Measurements from ENCODE around the gene NHS.

NHS gene

GRCh38 chrX:17464194-17464593 is 89.2 kb downstream of the NHS start:
- Histone ChIP-seq H3K9ac (ENCODE audit: low read depth in 1 of 2, low read length in 2 of 2) (no peak overlapping the region), H3K4me3 (ENCODE audit: low read depth in 1 of 2, low read length in 2 of 2) (no peak overlapping the region), H3K27ac (ENCODE audit: low read depth, low read length) (no peak overlapping the region), H3K4me1 (ENCODE audit: control insufficient read depth in 1 of 2, insufficient read depth in 2 of 2, low read length in 2 of 2) (no peaks in the 10 kb centered on the region), H3K9me3 (ENCODE audit: control insufficient read depth in 1 of 2, low read length in 2 of 2) (no peaks in the 10 kb centered on the region), H3K27me3 (ENCODE audit: control insufficient read depth in 1 of 2, insufficient read depth in 2 of 2, low read length in 2 of 2) (no peaks in the 10 kb centered on the region), H3K36me3 (ENCODE audit: control insufficient read depth in 1 of 2, insufficient read depth in 2 of 2, low read length in 2 of 2) (no peaks in the 10 kb centered on the region)

- Histone ChIP-seq H3K27ac (ENCODE audit: low read depth, low read length) (no peak overlapping the region), H3K27me3 (ENCODE audit: control insufficient read depth in 1 of 2, insufficient read depth in 2 of 2, low read length in 2 of 2) (no peaks in the 10 kb centered on the region), H3K4me1 (ENCODE audit: control insufficient read depth in 1 of 2, insufficient read depth in 2 of 2, low read length in 2 of 2) (no peaks in the 10 kb centered on the region), H3K4me3 (ENCODE audit: low read depth in 1 of 2, low read length in 2 of 2) (no peak overlapping the region), H3K9ac (ENCODE audit: low read depth in 1 of 2, low read length in 2 of 2) (no peak overlapping the region), H3K36me3 (ENCODE audit: control insufficient read depth in 1 of 2, insufficient read depth in 2 of 2, low read length in 2 of 2) (no peaks in the 10 kb centered on the region), H3K9me3 (ENCODE audit: control insufficient read depth in 1 of 2, low read length in 2 of 2) (no peaks in the 10 kb centered on the region)
Measured at GRCh38 chrX:17465201-17465600, 90.2 kb downstream of the NHS start.

DNA sequence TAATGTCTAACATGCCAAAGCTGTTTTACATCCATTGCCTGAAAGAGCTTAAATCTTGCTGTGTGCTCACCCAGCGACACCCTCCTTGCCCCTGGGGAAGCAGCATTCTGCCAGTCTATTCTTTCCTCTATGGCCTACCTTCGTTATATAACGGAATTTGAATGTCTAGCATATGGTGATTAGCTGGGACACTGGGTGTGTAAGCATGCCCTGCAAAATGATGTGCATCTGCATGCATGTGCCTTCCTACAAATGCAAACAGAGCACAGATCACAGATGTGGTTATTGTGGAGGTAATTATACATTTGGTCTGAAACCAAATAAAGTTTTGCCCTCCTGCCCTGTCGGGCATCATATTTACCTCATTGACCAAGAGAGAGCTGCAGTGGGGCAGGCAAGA is 90.8 kb downstream of the NHS start:
- Histone ChIP-seq H3K27ac (ENCODE audit: low read depth, low read length) (no peak overlapping the region), H3K4me3 (ENCODE audit: low read depth in 1 of 2, low read length in 2 of 2) (no peak overlapping the region), H3K27me3 (ENCODE audit: control insufficient read depth in 1 of 2, insufficient read depth in 2 of 2, low read length in 2 of 2) (no peaks in the 10 kb centered on the region)

GRCh38 chrX:17470136-17470535 is 95.1 kb downstream of the NHS start:
- Histone ChIP-seq H3K27me3 (ENCODE audit: control insufficient read depth in 1 of 2, insufficient read depth in 2 of 2, low read length in 2 of 2) (no peaks in the 10 kb centered on the region), H3K9ac (ENCODE audit: low read depth in 1 of 2, low read length in 2 of 2) (no peak overlapping the region), H3K9me3 (ENCODE audit: control insufficient read depth in 1 of 2, low read length in 2 of 2) (no peaks in the 10 kb centered on the region), H3K4me1 (ENCODE audit: control insufficient read depth in 1 of 2, insufficient read depth in 2 of 2, low read length in 2 of 2) (peaks cover 0 to 4% of the 10 kb centered on the region in 2 donors), H3K4me3 (ENCODE audit: low read depth in 1 of 2, low read length in 2 of 2) (no peak overlapping the region), H3K27ac (ENCODE audit: low read depth, low read length) (no peak overlapping the region), H3K36me3 (ENCODE audit: control insufficient read depth in 1 of 2, insufficient read depth in 2 of 2, low read length in 2 of 2) (no peaks in the 10 kb centered on the region)

More for the DNA sequence above, 90.8 kb downstream of the NHS start:
- Histone ChIP-seq H3K9me3 (ENCODE audit: control insufficient read depth in 1 of 2, low read length in 2 of 2) (no peaks in the 10 kb centered on the region), H3K36me3 (ENCODE audit: control insufficient read depth in 1 of 2, insufficient read depth in 2 of 2, low read length in 2 of 2) (no peaks in the 10 kb centered on the region), H3K9ac (ENCODE audit: low read depth in 1 of 2, low read length in 2 of 2) (no peak overlapping the region), H3K4me1 (ENCODE audit: control insufficient read depth in 1 of 2, insufficient read depth in 2 of 2, low read length in 2 of 2) (no peaks in the 10 kb centered on the region)

DNA sequence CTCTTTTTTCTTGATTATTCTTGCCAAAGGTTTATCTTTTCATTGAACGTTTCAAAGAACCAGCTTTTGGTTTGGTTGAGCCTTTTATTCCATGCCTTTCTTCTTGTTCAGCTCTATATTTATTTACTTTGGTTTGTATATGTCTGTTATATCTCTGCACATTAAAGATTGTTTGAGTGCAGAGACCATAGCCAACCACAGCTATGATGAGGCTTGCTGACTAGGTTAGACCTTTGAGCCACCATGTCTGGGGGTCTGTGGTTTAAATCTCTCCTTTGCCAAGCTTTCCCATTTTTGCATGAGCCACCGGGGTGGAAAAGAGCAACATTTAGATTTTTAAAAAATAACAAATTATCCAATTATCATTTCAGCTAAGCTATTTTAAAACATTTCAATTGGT is 96.1 kb downstream of the NHS start:
- no peaks in the 10 kb centered on the region for H3K27me3 ChIP-seq (ENCODE audit: control insufficient read depth in 1 of 2, insufficient read depth in 2 of 2, low read length in 2 of 2)
- H3K4me1 ChIP-seq (ENCODE audit: control insufficient read depth in 1 of 2, insufficient read depth in 2 of 2, low read length in 2 of 2) = peaks cover 0 to 4% of the 10 kb centered on the region in 2 donors
- no peak overlapping the region for H3K27ac ChIP-seq (ENCODE audit: low read depth, low read length)
- no peaks in the 10 kb centered on the region for H3K36me3 ChIP-seq (ENCODE audit: control insufficient read depth in 1 of 2, insufficient read depth in 2 of 2, low read length in 2 of 2)
- no peak overlapping the region for H3K9ac ChIP-seq (ENCODE audit: low read depth in 1 of 2, low read length in 2 of 2)
- H3K9me3 ChIP-seq (ENCODE audit: control insufficient read depth in 1 of 2, low read length in 2 of 2) = no peaks in the 10 kb centered on the region
- H3K4me3 ChIP-seq (ENCODE audit: low read depth in 1 of 2, low read length in 2 of 2) = no peak overlapping the region

- H3K27me3 ChIP-seq (ENCODE audit: control insufficient read depth in 1 of 2, insufficient read depth in 2 of 2, low read length in 2 of 2) = no peaks in the 10 kb centered on the region
- no peak overlapping the region for H3K27ac ChIP-seq (ENCODE audit: low read depth, low read length)
- no peaks in the 10 kb centered on the region for H3K9me3 ChIP-seq (ENCODE audit: control insufficient read depth in 1 of 2, low read length in 2 of 2)
- H3K4me1 ChIP-seq (ENCODE audit: control insufficient read depth in 1 of 2, insufficient read depth in 2 of 2, low read length in 2 of 2) = peaks cover 0 to 4% of the 10 kb centered on the region in 2 donors
- H3K9ac ChIP-seq (ENCODE audit: low read depth in 1 of 2, low read length in 2 of 2) = no peak overlapping the region
- H3K4me3 ChIP-seq (ENCODE audit: low read depth in 1 of 2, low read length in 2 of 2) = no peak overlapping the region
- H3K36me3 ChIP-seq (ENCODE audit: control insufficient read depth in 1 of 2, insufficient read depth in 2 of 2, low read length in 2 of 2) = no peaks in the 10 kb centered on the region
Measured at GRCh38 chrX:17471861-17472260, 96.9 kb downstream of the NHS start.

DNA sequence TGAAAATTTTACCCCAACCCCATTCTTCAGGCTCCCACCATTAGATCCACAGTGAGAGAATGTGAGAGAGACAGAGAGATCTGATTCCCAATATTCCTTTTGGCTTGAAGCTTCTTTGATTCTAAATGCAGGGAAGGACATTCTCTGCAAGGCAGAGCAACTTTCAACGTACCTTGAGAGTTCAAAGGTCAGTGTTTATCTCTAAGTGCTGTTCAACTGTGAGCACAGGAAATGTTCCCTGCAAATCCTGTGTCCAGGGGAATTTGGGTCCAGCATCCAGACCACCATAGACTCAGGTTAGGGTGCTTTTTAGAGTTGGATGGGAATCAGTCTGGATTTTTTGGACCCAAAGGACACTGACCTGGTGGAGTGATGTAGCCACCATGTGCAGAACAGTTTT is 97.4 kb downstream of the NHS start:
- Histone ChIP-seq H3K4me3 (ENCODE audit: low read depth in 1 of 2, low read length in 2 of 2) (no peak overlapping the region), H3K4me1 (ENCODE audit: control insufficient read depth in 1 of 2, insufficient read depth in 2 of 2, low read length in 2 of 2) (peaks cover 0 to 4% of the 10 kb centered on the region in 2 donors), H3K27me3 (ENCODE audit: control insufficient read depth in 1 of 2, insufficient read depth in 2 of 2, low read length in 2 of 2) (no peaks in the 10 kb centered on the region), H3K9ac (ENCODE audit: low read depth in 1 of 2, low read length in 2 of 2) (no peak overlapping the region), H3K9me3 (ENCODE audit: control insufficient read depth in 1 of 2, low read length in 2 of 2) (no peaks in the 10 kb centered on the region), H3K27ac (ENCODE audit: low read depth, low read length) (no peak overlapping the region), H3K36me3 (ENCODE audit: control insufficient read depth in 1 of 2, insufficient read depth in 2 of 2, low read length in 2 of 2) (no peaks in the 10 kb centered on the region)

- H3K9ac ChIP-seq (ENCODE audit: low read depth in 1 of 2, low read length in 2 of 2) = no peak overlapping the region
- H3K4me3 ChIP-seq (ENCODE audit: low read depth in 1 of 2, low read length in 2 of 2) = no peak overlapping the region
- H3K4me1 ChIP-seq (ENCODE audit: control insufficient read depth in 1 of 2, insufficient read depth in 2 of 2, low read length in 2 of 2) = peaks cover 0 to 4% of the 10 kb centered on the region in 2 donors
- H3K9me3 ChIP-seq (ENCODE audit: control insufficient read depth in 1 of 2, low read length in 2 of 2) = no peaks in the 10 kb centered on the region
- H3K36me3 ChIP-seq (ENCODE audit: control insufficient read depth in 1 of 2, insufficient read depth in 2 of 2, low read length in 2 of 2) = no peaks in the 10 kb centered on the region
- H3K27ac ChIP-seq (ENCODE audit: low read depth, low read length) = no peak overlapping the region
- H3K27me3 ChIP-seq (ENCODE audit: control insufficient read depth in 1 of 2, insufficient read depth in 2 of 2, low read length in 2 of 2) = no peaks in the 10 kb centered on the region
Measured at GRCh38 chrX:17473021-17473420, 98.0 kb downstream of the NHS start.

DNA sequence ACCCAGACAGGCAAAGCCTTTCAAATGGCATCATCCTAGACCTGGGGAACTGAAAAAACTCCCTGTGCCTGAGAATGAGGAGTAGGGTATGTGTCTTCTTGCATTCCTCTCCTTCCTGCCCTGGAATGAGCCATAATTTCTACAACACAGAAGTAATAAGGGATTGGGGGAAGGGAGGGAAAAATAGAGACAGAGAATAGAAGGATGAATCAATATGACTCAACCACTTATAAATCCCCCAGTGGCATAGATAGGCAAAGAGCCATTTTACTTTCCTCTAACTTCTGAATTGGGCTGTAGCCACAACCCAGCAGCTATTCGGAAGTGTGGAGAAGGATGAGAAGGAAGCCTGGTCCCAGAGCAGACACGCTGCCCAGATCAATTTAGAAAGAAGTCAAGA is 99.9 kb downstream of the NHS start:
- Histone ChIP-seq H3K9me3 (ENCODE audit: control insufficient read depth in 1 of 2, low read length in 2 of 2) (no peaks in the 10 kb centered on the region), H3K4me1 (ENCODE audit: control insufficient read depth in 1 of 2, insufficient read depth in 2 of 2, low read length in 2 of 2) (peaks cover 0 to 4% of the 10 kb centered on the region in 2 donors), H3K9ac (ENCODE audit: low read depth in 1 of 2, low read length in 2 of 2) (no peak overlapping the region), H3K4me3 (ENCODE audit: low read depth in 1 of 2, low read length in 2 of 2) (no peak overlapping the region), H3K27me3 (ENCODE audit: control insufficient read depth in 1 of 2, insufficient read depth in 2 of 2, low read length in 2 of 2) (no peaks in the 10 kb centered on the region), H3K36me3 (ENCODE audit: control insufficient read depth in 1 of 2, insufficient read depth in 2 of 2, low read length in 2 of 2) (no peaks in the 10 kb centered on the region), H3K27ac (ENCODE audit: low read depth, low read length) (no peak overlapping the region)

GRCh38 chrX:17475449-17476217 is 100.6 kb downstream of the NHS start:
- H3K27ac ChIP-seq (ENCODE audit: low read depth, low read length) = no peak overlapping the region
- no peaks in the 10 kb centered on the region for H3K36me3 ChIP-seq (ENCODE audit: control insufficient read depth in 1 of 2, insufficient read depth in 2 of 2, low read length in 2 of 2)
- no peak overlapping the region for H3K4me3 ChIP-seq (ENCODE audit: low read depth in 1 of 2, low read length in 2 of 2)
- peaks cover 0 to 4% of the 10 kb centered on the region in 2 donors for H3K4me1 ChIP-seq (ENCODE audit: control insufficient read depth in 1 of 2, insufficient read depth in 2 of 2, low read length in 2 of 2)
- H3K27me3 ChIP-seq (ENCODE audit: control insufficient read depth in 1 of 2, insufficient read depth in 2 of 2, low read length in 2 of 2) = no peaks in the 10 kb centered on the region
- H3K9ac ChIP-seq (ENCODE audit: low read depth in 1 of 2, low read length in 2 of 2) = no peak overlapping the region
- H3K9me3 ChIP-seq (ENCODE audit: control insufficient read depth in 1 of 2, low read length in 2 of 2) = no peaks in the 10 kb centered on the region
